IPS-15b (cell line): ENCODE data around the gene C10orf105.

Source experiments
- H3K27me3 ChIP-seq: one replicate; pipeline ENCODE4 v1.6.1; 2013; ENCODE audit warnings: low read length; ENCODE audit not compliant: control insufficient read depth, insufficient read depth
- H3K36me3 ChIP-seq: one replicate; pipeline ENCODE4 v1.6.1; 2013; ENCODE audit warnings: low read length; ENCODE audit not compliant: control insufficient read depth, insufficient read depth
- H3K4me1 ChIP-seq: one replicate; pipeline ENCODE4 v1.6.1; 2013; ENCODE audit warnings: mild to moderate bottlenecking, low read length; ENCODE audit not compliant: control insufficient read depth, insufficient read depth
- H3K4me3 ChIP-seq: one replicate; pipeline ENCODE4 v1.5.1; 2013; ENCODE audit warnings: low read depth, low read length
- H3K9ac ChIP-seq: one replicate; pipeline ENCODE4 v1.6.1; 2013; ENCODE audit warnings: low read depth, mild to moderate bottlenecking, low read length
- H3K9me3 ChIP-seq: one replicate; pipeline ENCODE4 v1.6.1; 2013; ENCODE audit warnings: mild to moderate bottlenecking, low read length; ENCODE audit not compliant: control insufficient read depth, insufficient read depth

The C10orf105 gene

GRCh38 chr10:71756311-71757191 is 37.0 kb upstream of the C10orf105 start:
- Histone ChIP-seq H3K27me3 (no peaks in the 10 kb centered on the region), H3K9me3 (no peaks in the 10 kb centered on the region), H3K4me1 (no peaks in the 10 kb centered on the region), H3K4me3 (no peak overlapping the region), H3K9ac (no peak overlapping the region), H3K36me3 (no peaks in the 10 kb centered on the region)

- Histone ChIP-seq H3K27me3 (no peaks in the 10 kb centered on the region), H3K4me3 (no peak overlapping the region), H3K9me3 (no peaks in the 10 kb centered on the region), H3K36me3 (no peaks in the 10 kb centered on the region), H3K9ac (no peak overlapping the region), H3K4me1 (no peaks in the 10 kb centered on the region)
Measured at GRCh38 chr10:71755179-71755879, 35.8 kb upstream of the C10orf105 start.

- H3K9ac ChIP-seq: no peak overlapping the region
- H3K4me3 ChIP-seq: no peak overlapping the region
- H3K4me1 ChIP-seq: no peaks in the 10 kb centered on the region
- H3K36me3 ChIP-seq: no peaks in the 10 kb centered on the region
- no peaks in the 10 kb centered on the region for H3K27me3 ChIP-seq
- no peaks in the 10 kb centered on the region for H3K9me3 ChIP-seq
Measured at GRCh38 chr10:71754562-71754961, 35.0 kb upstream of the C10orf105 start.

GRCh38 chr10:71753960-71754505 is 34.5 kb upstream of the C10orf105 start:
- Histone ChIP-seq H3K9ac (no peak overlapping the region), H3K36me3 (no peaks in the 10 kb centered on the region), H3K9me3 (no peaks in the 10 kb centered on the region), H3K4me1 (no peaks in the 10 kb centered on the region), H3K4me3 (no peak overlapping the region), H3K27me3 (no peaks in the 10 kb centered on the region)

GRCh38 chr10:71753091-71753959 is 33.7 kb upstream of the C10orf105 start:
- H3K36me3 ChIP-seq: no peaks in the 10 kb centered on the region
- no peak overlapping the region for H3K4me3 ChIP-seq
- H3K4me1 ChIP-seq: no peaks in the 10 kb centered on the region
- H3K27me3 ChIP-seq: no peaks in the 10 kb centered on the region
- H3K9ac ChIP-seq: no peak overlapping the region
- H3K9me3 ChIP-seq: no peaks in the 10 kb centered on the region

GRCh38 chr10:71752391-71753090 is 33.0 kb upstream of the C10orf105 start:
- Histone ChIP-seq H3K27me3 (no peaks in the 10 kb centered on the region), H3K9ac (no peak overlapping the region), H3K9me3 (no peaks in the 10 kb centered on the region), H3K36me3 (no peaks in the 10 kb centered on the region), H3K4me1 (no peaks in the 10 kb centered on the region), H3K4me3 (no peak overlapping the region)

- no peak overlapping the region for H3K4me3 ChIP-seq
- H3K4me1 ChIP-seq: no peaks in the 10 kb centered on the region
- no peaks in the 10 kb centered on the region for H3K27me3 ChIP-seq
- H3K36me3 ChIP-seq: no peaks in the 10 kb centered on the region
- no peaks in the 10 kb centered on the region for H3K9me3 ChIP-seq
- H3K9ac ChIP-seq: no peak overlapping the region
Measured at GRCh38 chr10:71751515-71752224, 32.1 kb upstream of the C10orf105 start.

- H3K9ac ChIP-seq: no peak overlapping the region
- no peak overlapping the region for H3K4me3 ChIP-seq
- no peaks in the 10 kb centered on the region for H3K27me3 ChIP-seq
- H3K4me1 ChIP-seq: no peaks in the 10 kb centered on the region
- no peaks in the 10 kb centered on the region for H3K9me3 ChIP-seq
- H3K36me3 ChIP-seq: no peaks in the 10 kb centered on the region
Measured at GRCh38 chr10:71750986-71751385, 31.4 kb upstream of the C10orf105 start.

- no peak overlapping the region for H3K4me3 ChIP-seq
- no peaks in the 10 kb centered on the region for H3K36me3 ChIP-seq
- no peaks in the 10 kb centered on the region for H3K4me1 ChIP-seq
- H3K27me3 ChIP-seq: no peaks in the 10 kb centered on the region
- no peaks in the 10 kb centered on the region for H3K9me3 ChIP-seq
- H3K9ac ChIP-seq: no peak overlapping the region
Measured at GRCh38 chr10:71750124-71750841, 30.7 kb upstream of the C10orf105 start.

GRCh38 chr10:71749396-71749795 is 29.8 kb upstream of the C10orf105 start:
- Histone ChIP-seq H3K9ac (no peak overlapping the region), H3K36me3 (no peaks in the 10 kb centered on the region), H3K9me3 (no peaks in the 10 kb centered on the region), H3K4me3 (no peak overlapping the region), H3K4me1 (no peaks in the 10 kb centered on the region), H3K27me3 (no peaks in the 10 kb centered on the region)
